Neuronal stem cell (in vitro differentiated cells): Measurements from ENCODE around the gene PLCB2.
A peak's percentile ranks its signal among the peaks of the same experiment; 100 is the strongest.

Experiments used
- DNase-seq: peaks from one replicate; pipeline ENCODE4 v3.0.0-alpha.2; 2013; ENCODE audit warnings: low spot score
- H2AFZ ChIP-seq: one replicate; pipeline ENCODE4 v1.6.1; 2013; ENCODE audit warnings: mild to moderate bottlenecking, low read length, inconsistent platforms
- H2AK5ac ChIP-seq: 2 replicates; pipeline ENCODE4 v1.6.1; 2013; ENCODE audit warnings: low read depth, mild to moderate bottlenecking, inconsistent platforms, low read length, moderate library complexity, mixed read lengths
- H2BK120ac ChIP-seq: 2 replicates; pipeline ENCODE4 v1.6.1; 2013; ENCODE audit warnings: low read depth, mild to moderate bottlenecking, inconsistent platforms, low read length, moderate library complexity, mixed read lengths
- H2BK12ac ChIP-seq: one replicate; pipeline ENCODE4 v1.6.1; 2013; ENCODE audit warnings: low read length, inconsistent platforms
- H2BK15ac ChIP-seq: 2 replicates; pipeline ENCODE4 v1.6.1; 2013; ENCODE audit warnings: mild to moderate bottlenecking, low read length, inconsistent platforms, mixed read lengths
- H2BK5ac ChIP-seq: one replicate; pipeline ENCODE4 v1.6.1; 2013; ENCODE audit warnings: inconsistent platforms, mild to moderate bottlenecking, low read length, moderate library complexity
- H3K14ac ChIP-seq: one replicate; pipeline ENCODE4 v1.6.1; 2013; ENCODE audit warnings: low read length, inconsistent platforms
- H3K18ac ChIP-seq: 2 replicates; pipeline ENCODE4 v1.6.1; 2013; ENCODE audit warnings: low read length, inconsistent platforms
- H3K23ac ChIP-seq: 2 replicates; pipeline ENCODE4 v1.6.1; 2013; ENCODE audit warnings: low read depth, mild to moderate bottlenecking, mixed read lengths, low read length, inconsistent platforms; ENCODE audit not compliant: poor library complexity
- H3K27ac ChIP-seq: replicated peaks from 3 replicates; pipeline ENCODE4 v1.5.1; 2013; ENCODE audit warnings: low read length, inconsistent platforms
- H3K27me3 ChIP-seq, 3 experiments: 2 replicates each; pipeline ENCODE4 v1.6.1; 2013; ENCODE audit warnings: low read length in 3 of 3, mild to moderate bottlenecking in 2 of 3, inconsistent platforms in 1 of 3, low read depth in 1 of 3, mixed read lengths in 1 of 3, moderate library complexity in 1 of 3; ENCODE audit not compliant: control insufficient read depth in 3 of 3, insufficient read depth in 3 of 3
- H3K36me3 ChIP-seq, 2 donors: replicated peaks in 1 of 2; 2 replicates each; pipeline ENCODE4 v1.6.1; 2013; ENCODE audit warnings: low read length in 2 of 2; ENCODE audit not compliant: control insufficient read depth in 2 of 2, insufficient read depth in 2 of 2
- H3K4ac ChIP-seq: 2 replicates; pipeline ENCODE4 v1.6.1; 2013; ENCODE audit warnings: inconsistent platforms, mild to moderate bottlenecking, low read length, moderate library complexity
- H3K4me1 ChIP-seq, 2 donors: 1 replicate in 1 of 2; 2 replicates in 1 of 2; pipeline ENCODE4 v1.6.1; 2013; ENCODE audit warnings: low read length in 2 of 2, low read depth in 1 of 2; ENCODE audit not compliant: control insufficient read depth in 2 of 2, insufficient read depth in 1 of 2
- H3K4me2 ChIP-seq: one replicate; pipeline ENCODE4 v1.6.1; 2013; ENCODE audit warnings: mild to moderate bottlenecking, low read length, inconsistent platforms; ENCODE audit not compliant: insufficient read depth, poor library complexity, severe bottlenecking
- H3K4me3 ChIP-seq, 2 donors: 2 replicates each; pipeline ENCODE4 v1.5.1; 2013; ENCODE audit warnings: low read length in 2 of 2, mild to moderate bottlenecking in 2 of 2, inconsistent platforms in 1 of 2, moderate library complexity in 1 of 2
- H3K79me1 ChIP-seq: one replicate; pipeline ENCODE4 v1.6.1; 2013; ENCODE audit warnings: low read depth, mild to moderate bottlenecking, inconsistent platforms, low read length, moderate library complexity
- H3K9ac ChIP-seq: one replicate; pipeline ENCODE4 v1.6.1; 2013; ENCODE audit warnings: mild to moderate bottlenecking, low read depth, low read length, inconsistent platforms; ENCODE audit not compliant: poor library complexity
- H3K9me3 ChIP-seq, 2 donors: replicated peaks in 1 of 2; 2 replicates each; pipeline versions ENCODE3 to v1.6.1; 2013; ENCODE audit warnings: low read length in 2 of 2, mild to moderate bottlenecking in 2 of 2, inconsistent platforms in 1 of 2, low read depth in 1 of 2, mixed read lengths in 1 of 2, moderate library complexity in 1 of 2; ENCODE audit not compliant: control insufficient read depth in 2 of 2, insufficient read depth in 1 of 2
- H4K8ac ChIP-seq: one replicate; pipeline ENCODE4 v1.6.1; 2013; ENCODE audit warnings: low read depth, mild to moderate bottlenecking, inconsistent platforms, low read length, moderate library complexity
- H4K91ac ChIP-seq: one replicate; pipeline ENCODE4 v1.6.1; 2013; ENCODE audit warnings: low read length, low read depth, mild to moderate bottlenecking, inconsistent platforms; ENCODE audit not compliant: poor library complexity
- WGBS, 2 donors: extraction: QIAGEN DNeasy Blood & Tissue Kit; methylation state at CpG; one replicate each; pipeline ENCODE4 v1.1.7; 2013; ENCODE audit warnings: missing lambda C conversion rate in 2 of 2, mixed read lengths in 1 of 2; ENCODE audit not compliant: insufficient read length in 2 of 2, insufficient replicate concordance in 1 of 2; ENCODE audit errors: extremely low coverage in 2 of 2; 5-methylcytosine and 5-hydroxymethylcytosine counted together

PLCB2 gene

GRCh38 chr15:40279437-40280141 is 28.1 kb downstream of the PLCB2 start:
- H3K36me3 ChIP-seq: no peaks in the 10 kb centered on the region
- H4K8ac ChIP-seq: no peak overlapping the region
- H2AK5ac ChIP-seq: peak overlapping the region; percentile 44
- H3K4ac ChIP-seq: no peak overlapping the region
- peaks cover 0 to 7% of the 10 kb centered on the region in 2 donors for H3K9me3 ChIP-seq
- no peak overlapping the region for H3K27ac ChIP-seq
- H3K4me1 ChIP-seq: peaks cover 6 to 28% of the 10 kb centered on the region in 2 donors
- no CpG with 5 or more reads among the region's 40 CpGs for WGBS, 2 donors
- no peak overlapping the region for H3K4me3 ChIP-seq
- peak overlapping the region; percentile 26 for H3K4me2 ChIP-seq
- H2AFZ ChIP-seq: peak overlapping the region; percentile 67
- H3K14ac ChIP-seq: no peak overlapping the region
- H2BK12ac ChIP-seq: no peak overlapping the region
- peak overlapping the region; percentile 36 for H3K9ac ChIP-seq
- no peak overlapping the region for H2BK5ac ChIP-seq
- H3K23ac ChIP-seq: peak overlapping the region; percentile 8
- H3K79me1 ChIP-seq: no peaks in the 10 kb centered on the region
- peaks cover 0 to 62% (median 40%) of the 10 kb centered on the region in 3 experiments for H3K27me3 ChIP-seq
- H3K18ac ChIP-seq: peak overlapping the region; percentile 75
- peak; percentile 75 for DNase-seq
- no peak overlapping the region for H2BK15ac ChIP-seq
- H4K91ac ChIP-seq: no peak overlapping the region
- H2BK120ac ChIP-seq: no peak overlapping the region

- no peak for DNase-seq
- no peak overlapping the region for H2BK15ac ChIP-seq
- peak overlapping the region; percentile 31 for H3K23ac ChIP-seq
- H2BK12ac ChIP-seq: no peak overlapping the region
- H4K8ac ChIP-seq: no peak overlapping the region
- no peaks in the 10 kb centered on the region for H3K79me1 ChIP-seq
- H3K4me3 ChIP-seq: no peak overlapping the region
- peaks cover 0 to 47% (median 30%) of the 10 kb centered on the region in 3 experiments for H3K27me3 ChIP-seq
- no peak overlapping the region for H2AK5ac ChIP-seq
- H3K4ac ChIP-seq: no peak overlapping the region
- H3K4me1 ChIP-seq: peaks cover 4 to 28% of the 10 kb centered on the region in 2 donors
- H3K4me2 ChIP-seq: no peak overlapping the region
- no peak overlapping the region for H4K91ac ChIP-seq
- no CpG with 5 or more reads among the region's 10 CpGs for WGBS, 2 donors
- H2BK5ac ChIP-seq: no peak overlapping the region
- no peak overlapping the region for H3K9ac ChIP-seq
- H2AFZ ChIP-seq: peak overlapping the region; percentile 68
- H3K18ac ChIP-seq: no peak overlapping the region
- H3K14ac ChIP-seq: no peak overlapping the region
- no peak overlapping the region for H3K27ac ChIP-seq
- H2BK120ac ChIP-seq: no peak overlapping the region
- H3K9me3 ChIP-seq: peaks cover 2 to 4% of the 10 kb centered on the region in 2 donors
- H3K36me3 ChIP-seq: no peaks in the 10 kb centered on the region
These were observed 29.7 kb downstream of the PLCB2 start for GRCh38 chr15:40278026-40278425.

GRCh38 chr15:40277471-40277870 is 30.3 kb downstream of the PLCB2 start:
- no CpG with 5 or more reads among the region's 16 CpGs for WGBS, 2 donors
- Histone ChIP-seq H3K23ac (peak overlapping the region; percentile 17), H3K27ac (no peak overlapping the region), H3K27me3 (peaks cover 0 to 42% (median 25%) of the 10 kb centered on the region in 3 experiments), H2BK15ac (no peak overlapping the region), H2BK120ac (no peak overlapping the region), H3K4ac (no peak overlapping the region), H3K79me1 (peaks cover 1% of the 10 kb centered on the region), H3K4me1 (peaks cover 4 to 28% of the 10 kb centered on the region in 2 donors), H3K14ac (peak overlapping the region; percentile 58), H2BK5ac (no peak overlapping the region), H3K4me3 (no peak overlapping the region), H4K8ac (no peak overlapping the region), H2BK12ac (no peak overlapping the region), H3K9me3 (peaks cover 2 to 4% of the 10 kb centered on the region in 2 donors), H2AFZ (peak overlapping the region; percentile 68), H3K18ac (no peak overlapping the region), H3K4me2 (no peak overlapping the region), H4K91ac (no peak overlapping the region), H3K36me3 (no peaks in the 10 kb centered on the region), H3K9ac (no peak overlapping the region), H2AK5ac (no peak overlapping the region)
- DNase-seq: no peak

DNA sequence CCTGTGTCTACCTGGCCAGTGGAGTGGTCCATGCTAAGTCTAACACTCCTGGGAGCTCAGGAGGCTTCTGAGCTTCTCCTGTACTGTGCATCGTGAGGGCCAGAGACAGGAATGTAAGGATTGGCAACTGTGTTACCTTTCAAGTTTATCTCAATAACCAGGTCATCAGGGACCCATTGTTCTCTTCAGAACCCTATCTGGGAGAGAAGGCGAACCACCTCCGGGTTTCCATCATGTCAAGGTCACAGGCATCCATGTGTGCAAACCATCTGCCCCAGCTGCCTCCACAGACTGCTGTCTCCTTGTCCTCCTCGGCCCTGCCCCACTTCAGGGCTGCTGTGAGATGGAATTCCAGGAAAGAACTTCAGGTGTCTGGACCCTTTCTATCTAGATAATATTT is 30.8 kb downstream of the PLCB2 start:
- H2BK12ac ChIP-seq: no peak overlapping the region
- H2BK15ac ChIP-seq: no peak overlapping the region
- no peak for DNase-seq
- H3K4me2 ChIP-seq: no peak overlapping the region
- WGBS, 2 donors: no CpG with 5 or more reads among the region's 4 CpGs
- no peak overlapping the region for H3K9ac ChIP-seq
- H3K36me3 ChIP-seq: no peaks in the 10 kb centered on the region
- peak overlapping the region; percentile 42 for H2AK5ac ChIP-seq
- peaks cover 4 to 28% of the 10 kb centered on the region in 2 donors for H3K4me1 ChIP-seq
- H2AFZ ChIP-seq: no peak overlapping the region
- no peak overlapping the region for H4K8ac ChIP-seq
- H3K4me3 ChIP-seq: no peak overlapping the region
- peaks cover 0 to 36% (median 20%) of the 10 kb centered on the region in 3 experiments for H3K27me3 ChIP-seq
- peaks cover 1% of the 10 kb centered on the region for H3K79me1 ChIP-seq
- no peak overlapping the region for H3K23ac ChIP-seq
- H4K91ac ChIP-seq: no peak overlapping the region
- peaks cover 2 to 4% of the 10 kb centered on the region in 2 donors for H3K9me3 ChIP-seq
- H2BK5ac ChIP-seq: no peak overlapping the region
- peak overlapping the region; percentile 79 for H3K14ac ChIP-seq
- no peak overlapping the region for H3K27ac ChIP-seq
- H2BK120ac ChIP-seq: no peak overlapping the region
- H3K18ac ChIP-seq: peak overlapping the region; percentile 51
- H3K4ac ChIP-seq: no peak overlapping the region
